Adipocyte (in vitro differentiated cells): ENCODE data around the gene CCDC177.

Source experiments
- DNase-seq: peaks from one replicate; pipeline ENCODE4 v3.0.0-alpha.2; 2015; ENCODE audit warnings: low read depth
- H3K27me3 ChIP-seq: replicated peaks from 2 replicates; pipeline ENCODE4 v1.7.0; 2013; ENCODE audit warnings: mild to moderate bottlenecking, low read length, moderate library complexity; ENCODE audit not compliant: control insufficient read depth, insufficient read depth
- H3K36me3 ChIP-seq: 2 replicates; pipeline ENCODE4 v1.7.0; 2013; ENCODE audit warnings: low read length, mild to moderate bottlenecking, moderate library complexity; ENCODE audit not compliant: control insufficient read depth, insufficient read depth, severe bottlenecking
- H3K4me1 ChIP-seq: 2 replicates; pipeline ENCODE4 v1.7.0; 2013; ENCODE audit warnings: mild to moderate bottlenecking, low read length, moderate library complexity; ENCODE audit not compliant: control insufficient read depth, insufficient read depth
- H3K4me3 ChIP-seq: 2 replicates; pipeline ENCODE4 v1.7.0; 2013; ENCODE audit warnings: mild to moderate bottlenecking, low read length, moderate library complexity
- H3K9ac ChIP-seq: 2 replicates; pipeline ENCODE4 v1.7.0; 2013; ENCODE audit warnings: mild to moderate bottlenecking, low read length, moderate library complexity
- H3K9me3 ChIP-seq: 2 replicates; pipeline ENCODE4 v1.7.0; 2013; ENCODE audit warnings: mild to moderate bottlenecking, low read length, moderate library complexity; ENCODE audit not compliant: control insufficient read depth

Gene CCDC177

DNA sequence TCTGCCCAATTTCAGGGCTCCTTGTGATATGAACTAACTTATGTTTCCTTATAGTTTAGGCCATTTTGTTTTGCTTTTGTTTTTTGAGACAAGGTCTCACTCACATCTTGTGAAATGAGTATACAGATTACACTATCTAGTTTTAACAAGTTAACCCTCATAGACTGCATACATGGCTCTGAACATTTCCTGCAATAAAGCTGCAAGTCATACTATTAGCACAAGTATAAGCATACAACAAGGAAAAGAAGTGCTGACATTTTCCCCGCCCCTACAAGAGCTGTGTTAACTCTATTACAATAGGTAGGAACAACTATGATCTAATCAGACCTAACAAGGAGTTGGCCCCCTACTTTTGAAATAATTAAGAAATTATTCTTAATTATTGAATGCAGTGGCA, 35.9 kb downstream of the CCDC177 start:
- Histone ChIP-seq H3K27me3 (peaks cover 2% of the 10 kb centered on the region), H3K9me3 (peaks cover 6% of the 10 kb centered on the region), H3K9ac (no peak overlapping the region), H3K4me3 (no peak overlapping the region), H3K36me3 (no peaks in the 10 kb centered on the region), H3K4me1 (peaks cover 13% of the 10 kb centered on the region)
- DNase-seq, result no peak

DNA sequence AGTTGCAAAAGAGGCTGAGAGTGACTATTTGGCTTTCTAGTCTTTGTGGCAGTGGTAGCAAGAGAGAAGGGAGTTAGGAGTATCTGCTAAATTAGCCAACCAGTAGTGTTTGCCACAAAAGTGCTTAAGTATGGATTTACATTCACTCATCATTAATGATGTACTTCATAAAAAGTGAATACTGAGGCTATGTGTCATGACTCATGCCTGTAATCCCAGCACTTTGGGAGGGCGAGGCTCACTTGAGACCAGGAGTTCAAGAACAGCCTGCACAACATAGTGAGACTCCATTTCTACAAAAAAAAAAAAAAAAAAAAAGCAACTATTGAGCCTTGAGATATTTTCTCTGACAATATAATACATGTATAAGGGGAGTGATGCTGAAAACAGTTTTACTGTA, 36.8 kb downstream of the CCDC177 start:
- peaks cover 6% of the 10 kb centered on the region for H3K9me3 ChIP-seq
- H3K4me1 ChIP-seq, result peaks cover 13% of the 10 kb centered on the region
- no peak for DNase-seq
- no peak overlapping the region for H3K4me3 ChIP-seq
- H3K36me3 ChIP-seq, result no peaks in the 10 kb centered on the region
- peaks cover 11% of the 10 kb centered on the region for H3K27me3 ChIP-seq
- no peak overlapping the region for H3K9ac ChIP-seq

DNA sequence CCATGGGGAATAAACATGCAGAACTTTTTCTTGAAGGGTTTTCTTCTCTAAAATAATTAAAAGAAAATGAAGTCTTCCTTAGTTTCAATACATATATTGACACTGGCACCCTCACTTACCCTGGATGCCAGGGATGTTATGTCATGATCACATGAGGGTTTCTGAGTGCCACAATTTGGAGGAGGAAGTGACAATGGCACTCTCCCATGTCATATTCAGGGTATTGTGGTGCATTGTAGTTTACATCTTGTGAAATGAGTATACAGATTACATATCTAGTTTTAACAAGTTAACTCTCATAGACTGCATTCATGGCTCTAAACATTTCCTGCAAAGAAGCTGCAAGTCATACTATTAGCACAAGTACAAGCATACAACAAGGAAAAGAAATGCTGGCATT, 37.7 kb downstream of the CCDC177 start:
- Histone ChIP-seq H3K4me1 (peaks cover 13% of the 10 kb centered on the region), H3K9ac (no peak overlapping the region), H3K4me3 (no peak overlapping the region), H3K27me3 (peaks cover 20% of the 10 kb centered on the region), H3K9me3 (peaks cover 6% of the 10 kb centered on the region), H3K36me3 (no peaks in the 10 kb centered on the region)
- DNase-seq, result no peak

- H3K9me3 ChIP-seq, result peaks cover 6% of the 10 kb centered on the region
- no peak overlapping the region for H3K9ac ChIP-seq
- H3K36me3 ChIP-seq, result no peaks in the 10 kb centered on the region
- peak; percentile 78 for DNase-seq
- H3K27me3 ChIP-seq, result peaks cover 34% of the 10 kb centered on the region
- no peak overlapping the region for H3K4me3 ChIP-seq
- H3K4me1 ChIP-seq, result peaks cover 6% of the 10 kb centered on the region
Measured at GRCh38 chr14:69535230-69535848, 39.3 kb downstream of the CCDC177 start.

DNA sequence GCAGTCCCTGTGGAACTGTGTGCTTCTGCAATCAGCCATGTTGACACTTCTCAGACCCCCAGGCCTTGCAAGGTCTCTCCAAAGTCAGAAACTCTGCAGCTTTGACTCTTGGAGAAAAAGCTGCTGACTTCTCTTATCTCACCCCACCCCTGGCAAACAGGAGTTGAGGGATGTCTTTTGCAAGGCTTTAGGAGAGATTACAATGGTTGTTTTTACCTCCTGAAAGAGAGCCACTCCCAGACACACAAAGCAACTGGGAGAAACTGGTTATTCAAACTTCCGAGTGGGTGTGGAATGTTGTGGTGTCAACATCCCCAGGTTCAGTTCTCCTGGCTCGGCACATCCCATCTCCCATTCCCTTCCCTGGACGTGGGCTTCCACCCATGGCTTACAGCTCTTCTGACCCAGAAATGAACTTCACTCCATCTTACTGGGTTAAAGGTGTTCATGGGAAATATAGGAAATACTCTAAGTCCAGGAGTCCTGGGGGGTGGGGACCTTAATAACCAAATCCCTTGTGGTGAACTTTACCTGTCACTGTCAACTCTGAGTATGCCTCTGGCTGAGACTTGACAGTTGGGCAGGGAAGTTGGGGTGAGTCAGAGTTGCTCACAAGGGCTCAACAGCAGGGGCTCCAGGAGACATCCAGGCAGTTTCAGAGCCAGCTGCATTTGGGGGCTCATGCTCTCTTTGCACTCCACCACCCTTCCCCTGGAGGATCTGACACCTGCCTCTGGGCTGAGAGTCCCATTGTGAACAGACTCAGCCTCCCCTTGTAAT, 41.9 kb downstream of the CCDC177 start:
- peaks cover 56% of the 10 kb centered on the region for H3K27me3 ChIP-seq
- H3K9ac ChIP-seq, result no peak overlapping the region
- peaks cover 3% of the 10 kb centered on the region for H3K4me1 ChIP-seq
- H3K36me3 ChIP-seq, result no peaks in the 10 kb centered on the region
- no peak for DNase-seq
- H3K9me3 ChIP-seq, result no peaks in the 10 kb centered on the region
- no peak overlapping the region for H3K4me3 ChIP-seq

- Histone ChIP-seq H3K9me3 (no peaks in the 10 kb centered on the region), H3K9ac (no peak overlapping the region), H3K36me3 (no peaks in the 10 kb centered on the region), H3K27me3 (peaks cover 70% of the 10 kb centered on the region), H3K4me3 (no peak overlapping the region), H3K4me1 (peaks cover 3% of the 10 kb centered on the region)
- no peak for DNase-seq
Measured at GRCh38 chr14:69531135-69531534, 43.5 kb downstream of the CCDC177 start.

DNA sequence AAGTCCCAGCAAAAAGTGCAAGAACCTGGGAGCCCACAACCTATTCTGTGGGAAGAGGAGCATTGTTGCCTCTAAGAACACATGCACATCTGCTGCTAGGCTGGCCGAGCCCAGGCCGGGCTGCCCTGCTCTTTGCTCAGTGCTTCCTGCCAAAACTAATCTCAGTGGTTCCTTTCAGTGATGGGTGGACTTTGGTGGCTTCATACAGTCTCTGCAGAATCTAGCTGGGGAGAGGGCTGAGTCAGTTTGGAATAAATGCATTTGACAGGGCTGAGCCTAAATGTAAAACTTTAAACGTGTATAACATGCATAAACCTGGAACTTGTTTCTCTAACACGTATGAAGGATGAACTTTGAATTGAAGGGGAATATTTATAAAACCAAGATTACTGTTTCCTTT, 44.6 kb downstream of the CCDC177 start:
- DNase-seq, result no peak
- Histone ChIP-seq H3K36me3 (no peaks in the 10 kb centered on the region), H3K4me1 (no peaks in the 10 kb centered on the region)

GRCh38 chr14:69529563-69529962, 45.1 kb downstream of the CCDC177 start:
- Histone ChIP-seq H3K9ac (no peak overlapping the region), H3K4me3 (no peak overlapping the region), H3K27me3 (peaks cover 84% of the 10 kb centered on the region), H3K4me1 (no peaks in the 10 kb centered on the region), H3K9me3 (no peaks in the 10 kb centered on the region), H3K36me3 (no peaks in the 10 kb centered on the region)
- no peak for DNase-seq

More for the DNA sequence above, 44.6 kb downstream of the CCDC177 start:
- Histone ChIP-seq H3K27me3 (peaks cover 78% of the 10 kb centered on the region), H3K9me3 (no peaks in the 10 kb centered on the region), H3K9ac (no peak overlapping the region), H3K4me3 (no peak overlapping the region)

GRCh38 chr14:69528930-69529329, 45.7 kb downstream of the CCDC177 start:
- H3K9me3 ChIP-seq, result no peaks in the 10 kb centered on the region
- no peaks in the 10 kb centered on the region for H3K4me1 ChIP-seq
- H3K9ac ChIP-seq, result no peak overlapping the region
- no peaks in the 10 kb centered on the region for H3K36me3 ChIP-seq
- H3K4me3 ChIP-seq, result no peak overlapping the region
- no peak for DNase-seq
- H3K27me3 ChIP-seq, result peaks cover 89% of the 10 kb centered on the region

DNA sequence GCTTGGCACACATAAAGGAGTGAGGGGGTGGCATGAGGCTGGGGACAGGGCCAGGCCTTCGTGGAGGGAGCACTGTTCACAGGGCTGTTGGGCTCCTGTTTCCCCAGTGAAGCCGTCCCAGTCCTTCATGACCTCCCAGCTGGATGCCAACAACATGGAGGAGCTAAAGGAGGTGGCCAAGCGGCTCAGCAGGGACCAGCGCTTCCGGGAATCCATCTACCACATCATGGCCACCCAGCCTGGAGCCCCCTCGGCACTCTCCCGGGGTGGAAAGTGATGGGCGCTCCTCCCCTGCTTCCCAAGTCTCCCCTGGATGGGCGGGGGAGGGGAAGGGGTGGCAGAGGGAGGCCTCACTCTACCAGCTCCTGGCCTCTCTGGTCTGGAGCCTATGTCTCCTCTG, 46.5 kb downstream of the CCDC177 start:
- Histone ChIP-seq H3K4me3 (no peak overlapping the region), H3K9ac (no peak overlapping the region), H3K9me3 (no peaks in the 10 kb centered on the region), H3K36me3 (no peaks in the 10 kb centered on the region), H3K4me1 (no peaks in the 10 kb centered on the region), H3K27me3 (peaks cover 89% of the 10 kb centered on the region)
- DNase-seq, result no peak

DNA sequence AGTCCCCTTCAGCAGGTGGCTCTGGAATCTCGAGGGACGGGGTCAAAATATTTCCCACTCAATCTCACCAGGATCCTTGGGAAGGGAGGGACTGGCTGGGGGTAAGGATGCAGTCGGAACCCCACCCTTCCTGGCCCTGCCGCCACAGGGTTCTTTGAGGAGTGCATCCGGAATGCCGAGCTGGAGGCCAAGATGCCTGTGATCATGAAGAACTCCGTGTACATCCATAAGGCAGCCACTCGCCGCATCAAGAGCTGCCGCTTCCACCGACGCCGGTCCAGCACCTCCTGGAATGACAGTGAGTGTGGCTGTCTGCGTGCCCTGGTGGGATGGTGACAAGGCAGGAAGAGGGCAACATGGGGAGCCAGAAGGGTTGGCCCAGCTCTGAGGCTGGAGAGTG, 47.0 kb downstream of the CCDC177 start:
- H3K9ac ChIP-seq, result no peak overlapping the region
- no peaks in the 10 kb centered on the region for H3K4me1 ChIP-seq
- no peak for DNase-seq
- no peaks in the 10 kb centered on the region for H3K36me3 ChIP-seq
- peaks cover 86% of the 10 kb centered on the region for H3K27me3 ChIP-seq
- no peak overlapping the region for H3K4me3 ChIP-seq
- H3K9me3 ChIP-seq, result no peaks in the 10 kb centered on the region
